NCI-H2196 (cell line): ENCODE data around the gene CCDC192.
"Not testable (repeated sequence)": the region's sequence is repeated elsewhere in the genome, so short reads cannot be mapped to it uniquely, and the experiment has no call there.

Experiments used
- DNase-seq: peaks from one replicate; lab custom pipeline; 2025; ENCODE audit not compliant: unreplicated experiment; lab: John Stamatoyannopoulos, UW

CCDC192 gene

GRCh38 chr5:127697894-127698600 is 5.1 kb upstream of the CCDC192 start:
- DNase-seq: no peak

GRCh38 chr5:127699416-127699815 is 3.8 kb upstream of the CCDC192 start:
- DNase-seq: no peak

- no peak for DNase-seq
Measured at GRCh38 chr5:127700237-127700766, 2.9 kb upstream of the CCDC192 start.

- no peak for DNase-seq
Measured at GRCh38 chr5:127702434-127702833, 757 bp upstream of the CCDC192 start.

GRCh38 chr5:127705120-127705892 is 2.1 kb downstream of the CCDC192 start:
- no peak for DNase-seq

- no peak for DNase-seq
Measured at GRCh38 chr5:127706691-127707090, 3.5 kb downstream of the CCDC192 start.

GRCh38 chr5:127707209-127707608 is 4.0 kb downstream of the CCDC192 start:
- DNase-seq: no peak

GRCh38 chr5:127713083-127713482 is 9.9 kb downstream of the CCDC192 start:
- DNase-seq: not testable (repeated sequence)

GRCh38 chr5:127718181-127718580 is 15.0 kb downstream of the CCDC192 start:
- DNase-seq: no peak

- DNase-seq: no peak
Measured at GRCh38 chr5:127723571-127723970, 20.4 kb downstream of the CCDC192 start.

- no peak for DNase-seq
Measured at GRCh38 chr5:127725673-127726072, 22.5 kb downstream of the CCDC192 start.

GRCh38 chr5:127732963-127733362 is 29.8 kb downstream of the CCDC192 start:
- no peak for DNase-seq

GRCh38 chr5:127739348-127739747 is 36.2 kb downstream of the CCDC192 start:
- not testable (repeated sequence) for DNase-seq

GRCh38 chr5:127739807-127740384 is 36.7 kb downstream of the CCDC192 start:
- DNase-seq: no peak

- DNase-seq: no peak
Measured at GRCh38 chr5:127741412-127741811, 38.2 kb downstream of the CCDC192 start.

- DNase-seq: no peak
Measured at GRCh38 chr5:127744241-127744640, 41.0 kb downstream of the CCDC192 start.

GRCh38 chr5:127746756-127747155 is 43.6 kb downstream of the CCDC192 start:
- DNase-seq: no peak

- not testable (repeated sequence) for DNase-seq
Measured at GRCh38 chr5:127752503-127753265, 49.5 kb downstream of the CCDC192 start.

- DNase-seq: no peak
Measured at GRCh38 chr5:127754259-127754658, 51.1 kb downstream of the CCDC192 start.

GRCh38 chr5:127754706-127755105 is 51.5 kb downstream of the CCDC192 start:
- DNase-seq: no peak

GRCh38 chr5:127757576-127757975 is 54.4 kb downstream of the CCDC192 start:
- peak; percentile 14 for DNase-seq
